GM12878 (cell line): ENCODE data around the gene NTN3. TPM values are rescaled to one million over a fixed set of nuclear protein-coding genes. Genes with fewer than 3 reads are reported as not detected.

Source experiments
- ATAC-seq: fragments of 200-7000 bp; cut with Tn5 transposase; 3 replicates; pipeline ENCODE4 v1.9.1; 2020; ENCODE audit warnings: mild to moderate bottlenecking, moderate library complexity
- BruUV-seq: library from RNA; stranded (reverse); fragments of 400-500 nt; replicated peaks from 2 replicates; lab custom pipeline; 2021; lab: Mats Ljungman, UMichigan
- CTCF ChIA-PET: fragments of 300-600 bp; sonication (Branson Sonifier 250); formaldehyde crosslinking; extraction: SDS; loops from one replicate; lab custom pipeline; 2021; ENCODE audit warnings: inconsistent platforms; lab: Yijun Ruan, JAX
- POLR2A ChIA-PET: fragments of 350-600 bp; formaldehyde crosslinking; extraction: SDS; loops from one replicate; lab custom pipeline; 2021; ENCODE audit warnings: inconsistent platforms; lab: Charles Lee
- RAD21 ChIA-PET: fragments of 300-600 bp; sonication (Branson Sonifier 250); formaldehyde crosslinking; loops from one replicate; lab custom pipeline; 2023; ENCODE audit warnings: antibody characterized with exemption; ENCODE audit not compliant: unreplicated experiment; lab: Charles Lee
- SMC1A ChIA-PET: fragments of 300-600 bp; sonication (Branson Sonifier 250); formaldehyde crosslinking; loops from one replicate; lab custom pipeline; 2023; ENCODE audit not compliant: unreplicated experiment, uncharacterized antibody; lab: Charles Lee
- DNase-seq: peaks from one replicate; pipeline ENCODE4 v3.0.0-alpha.2; 2011; ENCODE audit warnings: low read depth, low spot score
- FAIRE-seq: peaks from 3 replicates; lab custom pipeline; 2011; peaks lifted over from hg19 to GRCh38; lab: Jason Lieb, UNC
- H2AFZ ChIP-seq: 2 replicates; pipeline ENCODE4 v1.6.0; 2011; ENCODE audit warnings: low read depth, low read length, control low read depth; ENCODE audit not compliant: control insufficient read depth
- H3K27ac ChIP-seq: 2 replicates; pipeline ENCODE4 v1.5.1; 2011; ENCODE audit warnings: control low read depth; ENCODE audit not compliant: control insufficient read depth, insufficient read depth
- H3K27me3 ChIP-seq, 2 experiments: replicated peaks in 1 of 2; 2 replicates each; pipeline versions ENCODE4 v1.6.0 to v1.6.1; 2011; ENCODE audit warnings: low read length in 1 of 2; ENCODE audit not compliant: control insufficient read depth in 2 of 2, insufficient read depth in 2 of 2
- H3K36me3 ChIP-seq, 2 experiments: 2 replicates each; pipeline ENCODE4 v1.5.1; 2011; ENCODE audit warnings: low read length in 1 of 2; ENCODE audit not compliant: control insufficient read depth in 2 of 2, insufficient read depth in 2 of 2
- H3K4me1 ChIP-seq: 2 replicates; pipeline ENCODE4 v1.6.1; 2011; ENCODE audit warnings: mild to moderate bottlenecking, low read length, moderate library complexity, mixed read lengths; ENCODE audit not compliant: control insufficient read depth, insufficient read depth
- H3K4me2 ChIP-seq: 2 replicates; pipeline ENCODE4 v1.6.0; 2011; ENCODE audit warnings: control low read depth; ENCODE audit not compliant: control insufficient read depth, insufficient read depth
- H3K4me3 ChIP-seq: fragments of 200-600 bp; sonication (generic); 2 replicates; pipeline ENCODE4 v1.5.1; 2016
- H3K79me2 ChIP-seq: 2 replicates; pipeline ENCODE4 v1.6.0; 2011; ENCODE audit warnings: low read length; ENCODE audit not compliant: control insufficient read depth, insufficient read depth
- H3K9ac ChIP-seq: 2 replicates; pipeline ENCODE4 v1.8.0; 2011; ENCODE audit warnings: low read length, control low read depth, mixed read lengths; ENCODE audit not compliant: control insufficient read depth, insufficient read depth
- H3K9me3 ChIP-seq: replicated peaks from 3 replicates; pipeline ENCODE4 v1.5.1; 2011; ENCODE audit warnings: mild to moderate bottlenecking, low read length; ENCODE audit not compliant: control insufficient read depth, insufficient read depth
- H4K20me1 ChIP-seq: 2 replicates; pipeline ENCODE4 v1.6.0; 2011; ENCODE audit not compliant: control insufficient read depth, insufficient read depth
- BHLHE40 ChIP-seq, 2 experiments: fragments of 450-650 bp in 1 of 2; IDR thresholded peaks; 2 replicates each; pipeline ENCODE4 v1.6.1; 2011 to 2017; ENCODE audit warnings: low read depth in 2 of 2, borderline replicate concordance in 1 of 2, improper control_type of control experiment in 1 of 2, low read length in 1 of 2, mild to moderate bottlenecking in 1 of 2
- CTCF ChIP-seq, 3 experiments: IDR thresholded peaks in 2 of 3; conservative IDR thresholded peaks in 1 of 3; 2 replicates each; pipeline ENCODE4 v1.5.1; 2011; ENCODE audit warnings: low read depth in 3 of 3, low read length in 3 of 3, mild to moderate bottlenecking in 3 of 3, control low read depth in 2 of 3, moderate library complexity in 2 of 3, inconsistent platforms in 1 of 3, mixed read lengths in 1 of 3; ENCODE audit not compliant: control insufficient read depth in 2 of 3, insufficient read depth in 1 of 3; ENCODE audit errors: extremely low read depth in 1 of 3
- IKZF1 ChIP-seq: fragments of 450-650 bp; conservative IDR thresholded peaks from 2 replicates; pipeline ENCODE4 v1.6.1; 2017; ENCODE audit warnings: antibody characterized with exemption, mild to moderate bottlenecking
- LARP7 ChIP-seq: fragments of 450-650 bp; IDR thresholded peaks from 2 replicates; pipeline ENCODE4 v1.6.1; 2017; ENCODE audit warnings: mild to moderate bottlenecking
- NFXL1 ChIP-seq: fragments of 450-650 bp; IDR thresholded peaks from 2 replicates; pipeline ENCODE4 v1.6.1; 2017; ENCODE audit warnings: antibody characterized with exemption, mild to moderate bottlenecking, borderline replicate concordance
- NKRF ChIP-seq: fragments of 450-650 bp; conservative IDR thresholded peaks from 2 replicates; pipeline ENCODE4 v1.6.1; 2017; ENCODE audit warnings: mild to moderate bottlenecking, moderate library complexity
- POU2F2 ChIP-seq: IDR thresholded peaks from 3 replicates; pipeline ENCODE4 v1.6.1; 2011; ENCODE audit warnings: low read depth, mild to moderate bottlenecking, low read length, borderline replicate concordance
- RAD21 ChIP-seq: IDR thresholded peaks from 2 replicates; pipeline ENCODE4 v1.6.1; 2011; ENCODE audit warnings: mild to moderate bottlenecking, low read depth, low read length, moderate library complexity; ENCODE audit not compliant: insufficient read depth
- RB1 ChIP-seq: fragments of 450-650 bp; formaldehyde crosslinking; IDR thresholded peaks from 2 replicates; pipeline ENCODE4 v1.6.1; 2017; ENCODE audit warnings: mild to moderate bottlenecking, borderline replicate concordance
- SMARCA5 ChIP-seq: fragments of 450-650 bp; IDR thresholded peaks from 2 replicates; pipeline ENCODE4 v1.6.1; 2017; ENCODE audit warnings: mild to moderate bottlenecking
- SMC3 ChIP-seq: IDR thresholded peaks from 2 replicates; pipeline ENCODE4 v1.6.1; 2011; ENCODE audit warnings: low read length, improper control_type of control experiment, borderline replicate concordance
- TBL1XR1 ChIP-seq: IDR thresholded peaks from 2 replicates; pipeline ENCODE4 v1.6.1; 2012; ENCODE audit warnings: low read depth, low read length, improper control_type of control experiment
- YY1 ChIP-seq: IDR thresholded peaks from 2 replicates; pipeline ENCODE4 v1.6.1; 2011; ENCODE audit warnings: low read depth, mild to moderate bottlenecking, low read length
- ZBTB33 ChIP-seq: fragments of 450-650 bp; IDR thresholded peaks from 2 replicates; pipeline ENCODE4 v1.6.1; 2017; ENCODE audit warnings: mild to moderate bottlenecking
- WGBS: methylation state at CpG from one replicate; pipeline ENCODE4 v1.1.6; 2016; ENCODE audit warnings: low lambda C conversion rate; ENCODE audit not compliant: insufficient replicate concordance, insufficient coverage; ENCODE audit errors: missing lambda C conversion rate; 5-methylcytosine and 5-hydroxymethylcytosine counted together
- in situ Hi-C: fragments of 300-500 bp; cut with MboI; formaldehyde crosslinking; loops from 9 replicates; pipeline ENCODE4 v1.14.3; 2018; ENCODE audit warnings: mixed read lengths
- intact Hi-C: fragments of 100-400 bp; cut with micrococcal nuclease; formaldehyde crosslinking; loops from one replicate; pipeline ENCODE4 v1.14.2; 2022; ENCODE audit not compliant: unreplicated experiment
- polyA plus RNA-seq, 11 experiments: library from polyadenylated mRNA; depleted of rRNA in 4 of 11; unstranded in 6 of 11; stranded (reverse) in 5 of 11; fragments of >200 nt; fragmentation: Nextera tagmentation in 4 of 11; fragmentation: Illumina TruSeq in 1 of 11; extraction: Ambion mirVana in 4 of 11; extraction: Trizol in 1 of 11; gene quantifications; 1 replicate in 1 of 11; 2 replicates in 10 of 11; pipeline versions ENCODE4 v1.2.1 to v1.2.3, GENCODE V29; 2011 to 2016; ENCODE audit warnings: inconsistent platforms in 2 of 11, missing spikeins in 2 of 11, low read depth in 1 of 11
- total RNA-seq, 4 experiments: library from RNA; depleted of rRNA in 3 of 4; stranded (reverse); fragments of >200 nt in 3 of 4; fragmentation: Illumina TruSeq in 1 of 4; extraction: Trizol in 1 of 4; gene quantifications; 2 replicates each; pipeline versions ENCODE4 v1.2.1 to v1.2.3, GENCODE V29; 2013 to 2021

NTN3 gene
- total and polyA plus RNA-seq, 10 of the 15 experiments (the other 5 are each of a cell fraction or from before 2014, with no cell fraction given), result 0.04 TPM; not detected in 9

GRCh38 chr16:2500918-2501750 is 30.0 kb downstream of the NTN3 start:
- no peaks in the 10 kb centered on the region for H3K9me3 ChIP-seq
- H3K36me3 ChIP-seq, result peaks cover 0 to 11% of the 10 kb centered on the region in 2 experiments; a peak in 2 of 4 replicates
- CTCF ChIA-PET, result interaction anchor here (0.6 to 2.8 kb wide), 29 partner anchors 9 to 361 kb away, joined by 3 to 36 read pairs (median 4); partner anchors contain the start of genes ABCA3, CCNF, PDPK1 and TEDC2
- DNase-seq (peak; percentile 23), ATAC-seq (peak; percentile 99), FAIRE-seq (peak; percentile 66)
- H3K4me1 ChIP-seq, result no peaks in the 10 kb centered on the region
- H3K4me3 ChIP-seq, result no peak overlapping the region
- intact Hi-C loops (loop anchor here (2.0 to 10.0 kb wide), 4 partner anchors 68 to 306 kb away; partner anchors contain the start of genes ABCA3 and RNPS1), in situ Hi-C loops (no loop called here)
- TF ChIP-seq POU2F2 (peak; percentile 26; the same call in 1 of the 3 replicates), SMARCA5 (peak; percentile 33; the same call in 1 of the 2 replicates), NKRF (no peak), YY1 (peak; percentile 57; the same call in 1 of the 2 replicates), BHLHE40 (IDR thresholded peaks at IDR 0.05; ENCODE audit: borderline replicate concordance in 1 of 2, low read depth in 2 of 2, low read length in 1 of 2) (peak; percentile 64 to 67; a peak in 3 of 4 replicates), LARP7 (0 out of 2 replicates have a peak, but pooled peaks have one; percentile 19), RAD21 (peak; percentile 93), CTCF (IDR thresholded peaks at IDR 0.05 in 2 of 3, conservative IDR thresholded peaks at IDR 0.05 in 1 of 3; ENCODE audit: control insufficient read depth in 2 of 3, extremely low read depth in 1 of 3, insufficient read depth in 1 of 3, low read depth in 3 of 3, low read length in 3 of 3) (peak; percentile 95 to 99 (median 99); a peak in 5 of 6 replicates), IKZF1 (peak; percentile 26), ZBTB33 (no peak), TBL1XR1 (no peak), RB1 (peak; percentile 69; the same call in 1 of the 2 replicates), SMC3 (peak; percentile 90), NFXL1 (no peak)
- no peaks in the 10 kb centered on the region for H4K20me1 ChIP-seq
- H3K79me2 ChIP-seq, result no peaks in the 10 kb centered on the region
- BruUV-seq, result no TSS peak
- H3K9ac ChIP-seq, result no peak overlapping the region
- 38% methylated on average over 22 of the region's 23 CpGs for WGBS
- H3K27ac ChIP-seq, result no peak overlapping the region
- RAD21 ChIA-PET, result interaction anchor here (0.8 to 2.0 kb wide), 11 partner anchors 9 to 558 kb away, joined by 3 to 16 read pairs (median 4); partner anchors contain the start of genes CCNF, ECI1 and MSRB1
- SMC1A ChIA-PET, result interaction anchor here (0.7 to 2.5 kb wide), 6 partner anchors 11 to 251 kb away, joined by 3 to 17 read pairs (median 4); partner anchors contain the start of gene CCNF
- H3K4me2 ChIP-seq, result no peak overlapping the region
- H2AFZ ChIP-seq, result peak overlapping the region; percentile 64; the same call in 1 of the 2 replicates
- H3K27me3 ChIP-seq, result no peaks in the 10 kb centered on the region
- POLR2A ChIA-PET, result interaction anchor here (0.7 to 1.5 kb wide), 5 partner anchors 26 to 232 kb away, joined by 3 to 7 read pairs (median 4); partner anchors contain the start of genes CCNF and TBC1D24
